ENCODE measurements around the gene SMIM5.

The SMIM5 gene

DNA sequence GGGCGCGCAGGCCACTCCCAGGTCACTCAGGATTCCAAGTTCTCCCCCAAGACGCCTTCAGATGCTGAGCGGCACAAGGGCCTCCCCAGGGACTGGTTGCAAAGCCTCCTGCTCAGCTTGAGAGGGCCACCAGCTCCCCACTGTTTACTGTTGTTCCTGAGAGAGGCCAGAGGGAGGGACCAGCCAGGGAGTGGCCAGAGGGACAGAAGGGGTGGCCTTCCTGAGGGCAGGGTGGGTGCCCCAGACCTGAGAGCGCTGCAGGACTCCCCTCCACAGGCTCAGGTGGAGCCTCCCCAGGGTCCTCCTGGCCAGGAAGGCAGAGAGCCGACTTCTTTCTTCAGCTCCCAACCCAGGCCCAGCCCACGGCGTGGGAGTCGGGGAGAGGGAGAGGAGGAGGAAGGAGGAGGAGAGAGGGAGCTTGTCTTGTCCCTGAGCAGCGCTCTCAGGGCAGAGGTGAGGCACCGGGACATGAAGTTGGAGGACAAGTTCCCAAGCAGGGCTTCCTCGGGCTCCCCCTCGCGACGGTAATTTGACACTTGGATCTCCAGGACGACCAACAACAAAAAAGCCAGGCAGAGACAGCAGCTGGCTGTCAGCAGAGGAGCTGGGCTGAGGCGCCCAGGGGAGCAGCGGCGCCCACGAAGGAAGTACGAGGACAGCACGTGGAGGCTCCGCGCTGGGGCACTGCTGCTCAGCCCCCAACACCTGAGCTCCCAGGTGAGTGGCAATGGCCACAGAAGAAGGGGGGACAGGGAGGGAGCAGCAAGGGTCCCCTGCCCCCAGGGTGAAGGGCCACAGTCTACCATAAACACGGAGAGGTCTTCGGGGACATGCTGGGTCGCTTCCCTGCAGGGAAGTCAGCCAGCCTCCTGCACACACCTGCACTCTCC, 497 bp downstream of the SMIM5 start:
- peak overlapping the region; percentile 96 for H3K27ac Mint-ChIP-seq
- H3K36me3 Mint-ChIP-seq (ENCODE audit: low read depth), result no peaks in the 10 kb centered on the region
- peak overlapping the region; percentile 75 for H3K4me3 Mint-ChIP-seq
- peaks cover 39% of the 10 kb centered on the region for H3K4me1 Mint-ChIP-seq
- peak; percentile 95 for DNase-seq
- no peaks in the 10 kb centered on the region for H3K9me3 Mint-ChIP-seq
- TF ChIP-seq, protein P1, sequence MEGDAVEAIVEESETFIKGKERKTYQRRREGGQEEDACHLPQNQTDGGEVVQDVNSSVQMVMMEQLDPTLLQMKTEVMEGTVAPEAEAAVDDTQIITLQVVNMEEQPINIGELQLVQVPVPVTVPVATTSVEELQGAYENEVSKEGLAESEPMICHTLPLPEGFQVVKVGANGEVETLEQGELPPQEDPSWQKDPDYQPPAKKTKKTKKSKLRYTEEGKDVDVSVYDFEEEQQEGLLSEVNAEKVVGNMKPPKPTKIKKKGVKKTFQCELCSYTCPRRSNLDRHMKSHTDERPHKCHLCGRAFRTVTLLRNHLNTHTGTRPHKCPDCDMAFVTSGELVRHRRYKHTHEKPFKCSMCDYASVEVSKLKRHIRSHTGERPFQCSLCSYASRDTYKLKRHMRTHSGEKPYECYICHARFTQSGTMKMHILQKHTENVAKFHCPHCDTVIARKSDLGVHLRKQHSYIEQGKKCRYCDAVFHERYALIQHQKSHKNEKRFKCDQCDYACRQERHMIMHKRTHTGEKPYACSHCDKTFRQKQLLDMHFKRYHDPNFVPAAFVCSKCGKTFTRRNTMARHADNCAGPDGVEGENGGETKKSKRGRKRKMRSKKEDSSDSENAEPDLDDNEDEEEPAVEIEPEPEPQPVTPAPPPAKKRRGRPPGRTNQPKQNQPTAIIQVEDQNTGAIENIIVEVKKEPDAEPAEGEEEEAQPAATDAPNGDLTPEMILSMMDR (IDR thresholded peaks at IDR 0.05), result peak; percentile 50
- H3K27me3 Mint-ChIP-seq (ENCODE audit: low read depth, poor library complexity), result peaks cover 3% of the 10 kb centered on the region

DNA sequence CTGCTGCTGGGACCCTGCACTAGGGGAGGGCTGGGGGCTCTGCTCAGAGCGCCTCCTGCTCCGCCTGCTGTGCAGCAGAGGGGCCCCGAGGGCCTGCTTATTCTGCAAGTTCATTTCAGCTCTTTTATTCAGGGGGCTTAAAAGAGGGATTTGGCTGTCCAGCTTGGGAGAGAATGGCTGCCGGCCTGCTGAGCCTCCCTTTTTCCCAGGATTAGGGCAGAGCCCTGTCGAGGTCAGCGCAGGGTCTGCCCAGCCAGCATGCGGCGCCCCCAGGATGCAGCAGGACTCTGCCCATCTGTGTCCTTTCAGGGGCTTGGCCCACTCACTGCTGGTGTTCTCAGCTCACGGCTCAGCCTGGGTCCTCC, 1.1 kb downstream of the SMIM5 start:
- Mint-ChIP-seq H3K36me3 (ENCODE audit: low read depth) (no peaks in the 10 kb centered on the region), H3K27me3 (ENCODE audit: low read depth, poor library complexity) (peaks cover 3% of the 10 kb centered on the region), H3K9me3 (no peaks in the 10 kb centered on the region), H3K4me3 (no peak overlapping the region), H3K4me1 (peaks cover 39% of the 10 kb centered on the region), H3K27ac (no peak overlapping the region)
- TF ChIP-seq, protein P1 (IDR thresholded peaks at IDR 0.05), result no peak
- DNase-seq, result no peak

DNA sequence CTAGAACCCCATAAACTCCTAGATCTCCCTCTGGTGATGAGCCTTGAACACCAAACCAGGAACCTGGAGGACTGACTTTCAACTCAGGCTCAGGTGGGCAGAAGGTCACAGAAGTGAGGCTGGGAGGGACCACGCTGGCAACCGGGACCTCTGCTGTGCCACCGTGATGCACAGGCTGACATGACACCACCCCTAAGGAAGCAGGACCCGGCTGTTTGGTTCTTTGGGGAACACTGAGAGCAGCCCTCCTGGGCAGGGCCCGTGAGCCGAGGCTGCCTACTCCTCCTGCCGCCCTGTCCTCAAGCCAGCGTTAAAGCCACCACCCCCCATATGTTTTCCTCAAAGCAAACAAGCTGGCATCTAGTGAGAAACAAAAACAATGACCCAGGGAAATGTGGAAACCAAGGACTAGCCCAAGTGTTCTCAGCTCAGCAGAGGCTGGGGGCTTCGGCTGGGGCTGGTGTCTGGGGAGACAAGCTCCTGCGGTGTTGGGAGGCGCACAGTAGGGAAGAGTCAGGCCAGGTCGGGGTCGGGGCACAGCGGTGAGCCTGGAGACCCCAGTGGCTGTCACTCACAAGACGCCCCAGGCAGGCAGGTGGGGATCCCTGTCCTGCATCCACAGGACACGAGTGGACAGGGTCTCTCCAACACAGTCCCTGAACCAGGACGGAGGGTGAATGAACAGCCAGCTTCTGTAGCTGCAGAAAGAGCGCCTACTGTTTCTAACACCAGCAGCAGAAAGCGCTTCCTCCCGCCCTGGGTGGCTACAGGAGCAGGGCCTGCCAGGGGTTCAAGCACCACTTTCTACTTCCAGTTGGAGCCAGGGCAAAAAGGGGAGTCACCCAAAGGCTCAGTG, 1.7 kb downstream of the SMIM5 start:
- peaks cover 39% of the 10 kb centered on the region for H3K4me1 Mint-ChIP-seq
- TF ChIP-seq, protein P1 (IDR thresholded peaks at IDR 0.05), result no peak
- no peak overlapping the region for H3K4me3 Mint-ChIP-seq
- peaks cover 3% of the 10 kb centered on the region for H3K27me3 Mint-ChIP-seq (ENCODE audit: low read depth, poor library complexity)
- H3K36me3 Mint-ChIP-seq (ENCODE audit: low read depth), result no peaks in the 10 kb centered on the region
- DNase-seq, result no peak
- H3K27ac Mint-ChIP-seq, result peak overlapping the region; percentile 32
- no peaks in the 10 kb centered on the region for H3K9me3 Mint-ChIP-seq

DNA sequence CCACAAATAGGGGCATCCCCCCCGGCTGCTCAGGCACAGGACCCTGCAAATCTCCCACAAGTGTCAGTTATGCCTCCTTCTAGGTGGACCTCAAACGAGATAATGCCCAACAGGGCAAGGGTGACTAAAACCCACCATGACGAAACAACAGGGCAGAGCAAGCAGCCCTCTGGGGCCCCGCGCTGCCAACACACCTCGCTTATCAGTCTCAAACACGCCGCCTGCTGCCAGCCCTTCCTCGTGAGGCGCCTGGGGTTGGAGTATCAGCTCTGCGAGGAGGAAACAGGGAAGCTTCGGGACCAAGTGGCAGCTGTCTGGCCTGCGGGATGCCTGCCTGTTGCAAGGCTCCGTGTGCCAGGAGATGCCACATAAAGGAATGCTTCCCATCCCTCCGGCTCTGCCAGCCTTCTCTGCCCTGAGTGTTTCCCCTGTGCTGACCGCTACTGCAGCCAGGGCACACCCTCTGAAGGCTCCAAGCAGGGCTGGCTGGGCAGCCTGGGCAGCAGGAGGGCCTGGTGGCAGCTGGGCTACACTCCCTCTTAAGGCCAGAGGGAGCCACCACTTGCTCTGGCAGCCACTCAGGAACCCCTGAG, 2.5 kb downstream of the SMIM5 start:
- TF ChIP-seq, protein P1 (IDR thresholded peaks at IDR 0.05), result no peak
- H3K27me3 Mint-ChIP-seq (ENCODE audit: low read depth, poor library complexity), result peaks cover 3% of the 10 kb centered on the region
- DNase-seq, result no peak
- no peaks in the 10 kb centered on the region for H3K9me3 Mint-ChIP-seq
- H3K4me3 Mint-ChIP-seq, result no peak overlapping the region
- H3K36me3 Mint-ChIP-seq (ENCODE audit: low read depth), result no peaks in the 10 kb centered on the region
- H3K27ac Mint-ChIP-seq, result no peak overlapping the region
- peaks cover 39% of the 10 kb centered on the region for H3K4me1 Mint-ChIP-seq

DNA sequence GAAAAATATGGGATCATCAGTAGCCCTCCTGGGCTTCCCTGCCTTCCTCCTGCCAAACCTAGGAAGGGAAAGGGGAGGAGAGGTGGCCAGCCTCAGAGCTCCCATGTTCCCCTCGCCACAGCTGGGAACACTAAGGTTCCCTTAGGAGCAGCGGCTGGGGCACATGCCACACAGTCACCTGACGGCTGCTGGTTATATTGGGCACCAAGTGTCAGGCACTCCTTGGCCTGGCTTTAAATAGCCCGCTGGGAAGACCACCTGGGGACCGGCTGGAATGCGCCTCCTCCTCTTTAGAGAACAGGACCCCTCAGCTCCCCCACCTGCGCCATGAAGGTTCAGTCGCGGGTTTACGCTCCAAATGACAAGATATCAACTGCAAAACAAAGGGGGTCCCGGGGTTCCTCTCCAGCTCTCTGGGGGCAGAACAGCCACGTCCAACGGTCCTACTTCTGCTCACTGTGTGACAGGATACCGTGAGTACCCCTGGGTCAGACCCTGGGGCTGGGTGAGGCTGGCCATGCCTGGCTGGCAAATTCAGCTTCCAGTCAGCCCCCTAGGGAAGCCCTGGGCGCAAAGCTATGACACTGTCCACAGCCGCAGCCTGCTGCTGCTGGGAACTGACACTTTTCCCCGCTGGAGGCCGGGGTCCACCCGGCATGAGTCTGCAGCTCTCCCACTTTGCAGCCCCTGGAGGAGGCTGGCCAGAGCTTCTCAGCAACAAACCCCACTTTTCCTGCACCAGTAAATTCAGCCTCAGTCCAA, 3.3 kb downstream of the SMIM5 start:
- no peaks in the 10 kb centered on the region for H3K9me3 Mint-ChIP-seq
- H3K4me3 Mint-ChIP-seq, result no peak overlapping the region
- H3K4me1 Mint-ChIP-seq, result peaks cover 39% of the 10 kb centered on the region
- H3K27ac Mint-ChIP-seq, result peak overlapping the region; percentile 29
- H3K36me3 Mint-ChIP-seq (ENCODE audit: low read depth), result no peaks in the 10 kb centered on the region
- H3K27me3 Mint-ChIP-seq (ENCODE audit: low read depth, poor library complexity), result peaks cover 3% of the 10 kb centered on the region
- TF ChIP-seq, protein P1 (IDR thresholded peaks at IDR 0.05), result no peak
- DNase-seq, result no peak

All from nephron progenitor cell (in vitro differentiated cells).